IMR-90 (cell line): ENCODE measurements around the gene C12orf57. TPM values are rescaled to one million over a fixed set of nuclear protein-coding genes. Genes with fewer than 3 reads are reported as not detected.

Experiments
- ATAC-seq: fragments of 200-7000 bp; cut with Tn5 transposase; 2 replicates; pipeline ENCODE4 v1.9.1; 2020; ENCODE audit warnings: low read depth, mild to moderate bottlenecking, moderate library complexity
- BruUV-seq: library from RNA; stranded (reverse); fragments of 400-500 nt; replicated peaks from 2 replicates; lab custom pipeline; 2021; lab: Mats Ljungman, UMichigan
- CTCF ChIA-PET: fragments of 300-600 bp; formaldehyde crosslinking; extraction: SDS; loops from one replicate; lab custom pipeline; 2021; ENCODE audit warnings: antibody characterized with exemption; lab: Yijun Ruan, JAX
- POLR2A ChIA-PET: fragments of 300-600 bp; sonication (Branson Sonifier 250); formaldehyde crosslinking; loops from one replicate; lab custom pipeline; 2022; ENCODE audit warnings: antibody characterized with exemption; ENCODE audit not compliant: unreplicated experiment; lab: Charles Lee
- DNase-seq: peaks from one replicate; pipeline ENCODE4 v3.0.0; 2013
- H2AFZ ChIP-seq: replicated peaks from 2 replicates; pipeline ENCODE3; 2013; ENCODE audit warnings: low read length, mild to moderate bottlenecking; ENCODE audit not compliant: poor library complexity
- H2AK5ac ChIP-seq: 2 replicates; pipeline ENCODE4 v1.6.1; 2013; ENCODE audit warnings: low read depth, low read length, inconsistent platforms
- H2AK9ac ChIP-seq: replicated peaks from 2 replicates; pipeline ENCODE3; 2013; ENCODE audit warnings: mild to moderate bottlenecking, low read depth, low read length, moderate library complexity; ENCODE audit not compliant: poor library complexity
- H2BK120ac ChIP-seq: 2 replicates; pipeline ENCODE4 v1.6.1; 2013; ENCODE audit warnings: low read depth, low read length, inconsistent platforms
- H2BK15ac ChIP-seq: 3 replicates; pipeline ENCODE4 v1.6.1; 2013; ENCODE audit warnings: low read depth, low read length, inconsistent platforms
- H2BK20ac ChIP-seq: 2 replicates; pipeline ENCODE4 v1.6.1; 2013; ENCODE audit warnings: low read depth, mild to moderate bottlenecking, inconsistent platforms, low read length, moderate library complexity
- H2BK5ac ChIP-seq: 2 replicates; pipeline ENCODE4 v1.6.1; 2013; ENCODE audit warnings: mild to moderate bottlenecking, low read depth, low read length, inconsistent platforms; ENCODE audit not compliant: poor library complexity, severe bottlenecking
- H3K14ac ChIP-seq: replicated peaks from 2 replicates; pipeline ENCODE4 v1.6.1; 2013; ENCODE audit warnings: low read depth, low read length, inconsistent platforms
- H3K18ac ChIP-seq: 2 replicates; pipeline ENCODE4 v1.6.1; 2013; ENCODE audit warnings: low read depth, low read length, control low read depth
- H3K23ac ChIP-seq: 2 replicates; pipeline ENCODE4 v1.6.1; 2013; ENCODE audit warnings: low read depth, low read length, inconsistent platforms
- H3K27ac ChIP-seq: 2 replicates; pipeline ENCODE4 v1.5.1; 2013; ENCODE audit warnings: mild to moderate bottlenecking, control low read depth, low read length; ENCODE audit not compliant: insufficient read depth
- H3K27me3 ChIP-seq: 2 replicates; pipeline ENCODE4 v1.6.1; 2013; ENCODE audit warnings: low read length; ENCODE audit not compliant: control insufficient read depth, insufficient read depth
- H3K36me3 ChIP-seq: 2 replicates; pipeline ENCODE4 v1.6.1; 2013; ENCODE audit warnings: low read length, mixed read lengths; ENCODE audit not compliant: control insufficient read depth, insufficient read depth
- H3K4ac ChIP-seq: 2 replicates; pipeline ENCODE4 v1.6.1; 2013; ENCODE audit warnings: low read depth, low read length, inconsistent platforms
- H3K4me1 ChIP-seq: 2 replicates; pipeline ENCODE4 v1.6.1; 2013; ENCODE audit warnings: low read length, mixed read lengths; ENCODE audit not compliant: control insufficient read depth, insufficient read depth
- H3K4me2 ChIP-seq: 2 replicates; pipeline ENCODE4 v1.6.1; 2013; ENCODE audit warnings: low read depth, mild to moderate bottlenecking, control low read depth, low read length, moderate library complexity
- H3K4me3 ChIP-seq: 2 replicates; pipeline ENCODE4 v1.5.1; 2013; ENCODE audit warnings: low read depth, mild to moderate bottlenecking, control low read depth, low read length, moderate library complexity; ENCODE audit not compliant: insufficient read depth
- H3K56ac ChIP-seq: 2 replicates; pipeline ENCODE4 v1.6.1; 2013; ENCODE audit warnings: low read length, inconsistent platforms; ENCODE audit not compliant: insufficient read depth; ENCODE audit errors: extremely low read depth
- H3K79me1 ChIP-seq, 2 experiments: 2 replicates each; pipeline ENCODE4 v1.6.1; 2013; ENCODE audit warnings: low read length in 2 of 2, inconsistent platforms in 1 of 2, low read depth in 1 of 2
- H3K9ac ChIP-seq: 2 replicates; pipeline ENCODE4 v1.6.1; 2013; ENCODE audit warnings: low read depth, low read length, control low read depth
- H3K9me1 ChIP-seq: 2 replicates; pipeline ENCODE4 v1.6.1; 2013; ENCODE audit warnings: low read length, inconsistent platforms; ENCODE audit not compliant: insufficient read depth
- H3K9me3 ChIP-seq: 2 replicates; pipeline ENCODE4 v1.6.1; 2013; ENCODE audit warnings: low read length; ENCODE audit not compliant: control insufficient read depth, insufficient read depth
- H4K20me1 ChIP-seq: 2 replicates; pipeline ENCODE4 v1.6.1; 2013; ENCODE audit warnings: low read length, inconsistent platforms; ENCODE audit not compliant: insufficient read depth
- H4K5ac ChIP-seq: 2 replicates; pipeline ENCODE4 v1.6.1; 2013; ENCODE audit warnings: mild to moderate bottlenecking, low read depth, low read length, control low read depth
- H4K8ac ChIP-seq, 2 experiments: 2 replicates each; pipeline ENCODE4 v1.6.1; 2013; ENCODE audit warnings: low read depth in 2 of 2, low read length in 2 of 2, control low read depth in 1 of 2, inconsistent platforms in 1 of 2
- H4K91ac ChIP-seq: 2 replicates; pipeline ENCODE4 v1.6.1; 2013; ENCODE audit warnings: low read depth, low read length, inconsistent platforms; ENCODE audit not compliant: insufficient read depth
- BHLHE40 ChIP-seq: fragments of 150-350 bp; IDR thresholded peaks from 2 replicates; pipeline ENCODE4 v1.6.1; 2016; ENCODE audit warnings: mild to moderate bottlenecking, low read depth, low read length
- CEBPB ChIP-seq: IDR thresholded peaks from 2 replicates; pipeline ENCODE4 v1.6.1; 2012; ENCODE audit warnings: low read depth, low read length, improper control_type of control experiment
- CHD1 ChIP-seq: IDR thresholded peaks from 2 replicates; pipeline ENCODE4 v1.6.1; 2012; ENCODE audit warnings: low read depth, low read length, improper control_type of control experiment
- ELK1 ChIP-seq: fragments of 150-350 bp; IDR thresholded peaks from 2 replicates; pipeline ENCODE4 v1.6.1; 2016; ENCODE audit warnings: low read depth, mild to moderate bottlenecking, low read length, moderate library complexity, borderline replicate concordance
- FOS ChIP-seq: fragments of 150-350 bp; IDR thresholded peaks from 2 replicates; pipeline ENCODE4 v1.6.1; 2016; ENCODE audit warnings: low read depth, low read length
- MAFK ChIP-seq: IDR thresholded peaks from 2 replicates; pipeline ENCODE4 v1.6.1; 2012; ENCODE audit warnings: low read depth, low read length, improper control_type of control experiment
- NFE2L2 ChIP-seq: fragments of 150-350 bp; IDR thresholded peaks from 2 replicates; pipeline ENCODE4 v1.6.1; 2016; ENCODE audit warnings: low read depth, mild to moderate bottlenecking, low read length
- POLR2A ChIP-seq: IDR thresholded peaks from 2 replicates; pipeline ENCODE4 v1.6.1; 2012; ENCODE audit warnings: mild to moderate bottlenecking, low read depth, low read length
- RCOR1 ChIP-seq: IDR thresholded peaks from 2 replicates; pipeline ENCODE4 v1.6.1; 2012; ENCODE audit warnings: mild to moderate bottlenecking, low read length, improper control_type of control experiment; ENCODE audit not compliant: insufficient replicate concordance
- RFX5 ChIP-seq: IDR thresholded peaks from 2 replicates; pipeline ENCODE4 v1.8.0; 2012; ENCODE audit warnings: low read depth, mild to moderate bottlenecking, low read length, moderate library complexity
- SMC3 ChIP-seq: fragments of 150-350 bp; IDR thresholded peaks from 2 replicates; pipeline ENCODE4 v1.6.1; 2016; ENCODE audit warnings: low read depth, mild to moderate bottlenecking, antibody characterized with exemption, low read length, moderate library complexity
- USF2 ChIP-seq: fragments of 150-350 bp; IDR thresholded peaks from 2 replicates; pipeline ENCODE4 v1.6.1; 2017; ENCODE audit warnings: mild to moderate bottlenecking, antibody characterized with exemption, low read length, low read depth
- WGBS, 2 experiments: methylation state at CpG; one replicate each; pipeline versions ENCODE4 v1.1.5 to v1.1.7; 2013; ENCODE audit warnings: missing lambda C conversion rate in 2 of 2; ENCODE audit not compliant: insufficient read length in 1 of 2; ENCODE audit errors: extremely low coverage in 2 of 2; 5-methylcytosine and 5-hydroxymethylcytosine counted together
- dilution Hi-C: fragments of 300-500 bp; cut with HindIII; formaldehyde crosslinking; loops from one replicate; pipeline ENCODE4 v1.14.3; 2018; ENCODE audit warnings: low sequenced_read_pairs; ENCODE audit not compliant: unreplicated experiment
- in situ Hi-C: fragments of 300-500 bp; cut with MboI; formaldehyde crosslinking; loops from 3 replicates; pipeline ENCODE4 v1.14.3; 2019; ENCODE audit warnings: low sequenced_read_pairs, inconsistent platforms, mixed read lengths
- intact Hi-C: fragments of 100-400 bp; cut with micrococcal nuclease; formaldehyde crosslinking; loops from 2 replicates; pipeline ENCODE4 v1.10.0; 2022
- polyA plus RNA-seq, 3 experiments: library from polyadenylated mRNA; depleted of rRNA; stranded (reverse); fragments of >200 nt; gene quantifications; 2 replicates each; pipeline ENCODE4 v1.2.3, GENCODE V29; 2012; ENCODE audit warnings: low replicate concordance in 1 of 3
- total RNA-seq: library from RNA; depleted of rRNA; stranded (reverse); fragments of >200 nt; gene quantifications from 2 replicates; pipeline ENCODE4 v1.2.3, GENCODE V29; 2012

C12orf57 gene
- total and polyA plus RNA-seq, 2 of the 4 experiments (the other 2 are of a cell fraction) = 238 to 530 TPM

- TF ChIP-seq CHD1 = no peak
These were observed 31.5 kb upstream of the C12orf57 start (continued) for GRCh38 chr12:6912164-6912935.

- peaks cover 22% of the 10 kb centered on the region for H3K36me3 ChIP-seq
- ChIA-PET CTCF (interaction anchor here (2.1 kb wide), 1 partner anchor 10 kb away, joined by 7 read pairs; no protein-coding TSS in a partner anchor), POLR2A (interaction anchor here (0.9 kb wide), 1 partner anchor 199 kb away, joined by 4 read pairs; no protein-coding TSS in a partner anchor)
- peak within 1 kb of the TSS; percentile 89 for H2BK5ac ChIP-seq
- peaks cover 35 to 41% of the 10 kb centered on the region in 2 experiments for H3K79me1 ChIP-seq
- no TSS peak for BruUV-seq
- no peaks in the 10 kb centered on the region for H3K9me3 ChIP-seq
- peaks cover 24% of the 10 kb centered on the region for H3K4me1 ChIP-seq
- H3K4me2 ChIP-seq = peak within 1 kb of the TSS; percentile 96
- H4K20me1 ChIP-seq = 0 out of 2 replicates have a peak, but pooled peaks cover 6% of the 10 kb centered on the region
- H3K23ac ChIP-seq = peak within 1 kb of the TSS; percentile 77
- peak within 1 kb of the TSS; percentile 89 for H2AFZ ChIP-seq
- intact Hi-C loops = no loop called here
- H2BK120ac ChIP-seq = peak within 1 kb of the TSS; percentile 53
- H2AK9ac ChIP-seq = peak within 1 kb of the TSS; percentile 93
- H3K18ac ChIP-seq = peak within 1 kb of the TSS; percentile 85
- peak within 1 kb of the TSS; percentile 88 to 100 for H4K8ac ChIP-seq
- DNase-seq (peak; percentile 63), ATAC-seq (peak; percentile 92)
- H2BK20ac ChIP-seq = no peak within 1 kb of the TSS
- H4K5ac ChIP-seq = peak within 1 kb of the TSS; percentile 92
- H2AK5ac ChIP-seq = peak within 1 kb of the TSS; percentile 88
- peaks cover 7% of the 10 kb centered on the region; the same call in 1 of the 2 replicates for H3K9me1 ChIP-seq
- H4K91ac ChIP-seq = peak within 1 kb of the TSS; percentile 77; the same call in 1 of the 2 replicates
- peak within 1 kb of the TSS; percentile 87 for H3K27ac ChIP-seq
- WGBS, 2 experiments = 1% methylated on average over 23 of the region's 68 CpGs; no CpG with 5 or more reads in 1 of the 2 experiments
- dilution Hi-C loops = no loop called here
- H3K27me3 ChIP-seq = no peaks in the 10 kb centered on the region
- peak within 1 kb of the TSS; percentile 90 for H3K4me3 ChIP-seq
- H3K4ac ChIP-seq = peak within 1 kb of the TSS; percentile 75
- H2BK15ac ChIP-seq = peak within 1 kb of the TSS; percentile 81; the same call in 2 of the 3 replicates
- H3K14ac ChIP-seq = peak within 1 kb of the TSS; percentile 69
- in situ Hi-C loops = no loop called here
- H3K9ac ChIP-seq = peak within 1 kb of the TSS; percentile 66
- 0 out of 2 replicates have a peak within 1 kb of the TSS, but pooled peaks have one; percentile 8 for H3K56ac ChIP-seq
- TF ChIP-seq MAFK = no peak
- no peak for TF ChIP-seq NFE2L2
- peak; percentile 11 for TF ChIP-seq RCOR1
- TF ChIP-seq CEBPB = no peak
- TF ChIP-seq POLR2A = no peak
- no peak for TF ChIP-seq RFX5
- no peak for TF ChIP-seq SMC3
- peak; percentile 31; the same call in 1 of the 2 replicates for TF ChIP-seq FOS
- no peak for TF ChIP-seq BHLHE40
- TF ChIP-seq CHD1 = no peak
- peak; percentile 89 for TF ChIP-seq USF2
- TF ChIP-seq ELK1 = no peak
These were observed 29.4 kb upstream of the C12orf57 start, which contains the start of gene ENO2 for GRCh38 chr12:6914246-6914946. Gene ENO2, plus strand, starts transcription at chr12:6914580. Its CDS starts 1,253 bp downstream, at chr12:6915833.
